Fibroblast of lung (primary cell): ENCODE results near the gene STXBP5. TPM values are rescaled to one million over a fixed set of nuclear protein-coding genes. Genes with fewer than 3 reads are reported as not detected.

Experiments
- DNase-seq, 2 donors: peaks; one replicate each; pipeline versions ENCODE4 v3.0.0 to v3.0.0-alpha.2; 2010; ENCODE audit warnings: low read depth in 2 of 2
- H2AFZ ChIP-seq: 2 replicates; pipeline ENCODE4 v1.5.1; 2012; ENCODE audit warnings: low read length, control low read depth, inconsistent platforms
- H3K27ac ChIP-seq: 2 replicates; pipeline ENCODE4 v1.5.1; 2011; ENCODE audit warnings: low read length, control low read depth; ENCODE audit not compliant: insufficient read depth
- H3K27me3 ChIP-seq: 2 replicates; pipeline ENCODE4 v1.5.1; 2011; ENCODE audit warnings: mild to moderate bottlenecking, low read length; ENCODE audit not compliant: control insufficient read depth, insufficient read depth
- H3K36me3 ChIP-seq: 2 replicates; pipeline ENCODE4 v1.5.1; 2011; ENCODE audit warnings: low read length; ENCODE audit not compliant: control insufficient read depth, insufficient read depth
- H3K4me1 ChIP-seq: 2 replicates; pipeline ENCODE4 v1.5.1; 2011; ENCODE audit warnings: low read length; ENCODE audit not compliant: control insufficient read depth, insufficient read depth; ENCODE audit errors: extremely low read depth
- H3K4me2 ChIP-seq: 2 replicates; pipeline ENCODE4 v1.5.1; 2011; ENCODE audit warnings: low read length, control low read depth; ENCODE audit not compliant: insufficient read depth; ENCODE audit errors: extremely low read depth
- H3K4me3 ChIP-seq, 4 experiments: fragments of 200-600 bp in 1 of 4; sonication (generic) in 1 of 4; replicated peaks in 1 of 4; 2 replicates each; pipeline ENCODE4 v1.5.1; 2011 to 2016; ENCODE audit warnings: low read length in 4 of 4, low read depth in 3 of 4, mild to moderate bottlenecking in 3 of 4, control low read depth in 2 of 4, inconsistent platforms in 1 of 4, mixed read lengths in 1 of 4; ENCODE audit not compliant: insufficient read depth in 1 of 4; ENCODE audit errors: control extremely low read depth in 1 of 4
- H3K79me2 ChIP-seq: 2 replicates; pipeline ENCODE4 v1.5.1; 2012; ENCODE audit warnings: mild to moderate bottlenecking, low read length, inconsistent platforms; ENCODE audit not compliant: control insufficient read depth, insufficient read depth
- H3K9ac ChIP-seq: 2 replicates; pipeline ENCODE4 v1.5.1; 2011; ENCODE audit warnings: mild to moderate bottlenecking, low read length, control low read depth; ENCODE audit not compliant: insufficient read depth
- H3K9me3 ChIP-seq: 2 replicates; pipeline ENCODE4 v1.5.1; 2012; ENCODE audit warnings: low read depth, low read length; ENCODE audit not compliant: control insufficient read depth, insufficient read depth
- H4K20me1 ChIP-seq: 2 replicates; pipeline ENCODE4 v1.5.1; 2011; ENCODE audit warnings: low read length; ENCODE audit not compliant: control insufficient read depth, insufficient read depth; ENCODE audit errors: extremely low read depth
- CTCF ChIP-seq, 2 donors: IDR thresholded peaks in 1 of 2; conservative IDR thresholded peaks in 1 of 2; 1 replicate in 1 of 2; 2 replicates in 1 of 2; pipeline ENCODE4 v1.5.1; 2011 to 2012; ENCODE audit warnings: low read length in 2 of 2, control low read depth in 1 of 2, inconsistent platforms in 1 of 2, low read depth in 1 of 2, mild to moderate bottlenecking in 1 of 2
- EZH2 ChIP-seq: IDR thresholded peaks from 2 replicates; pipeline ENCODE4 v1.5.1; 2012; ENCODE audit warnings: low read length, control low read depth, mild to moderate bottlenecking; ENCODE audit errors: missing control alignments
- polyA plus RNA-seq, 2 donors: library from polyadenylated mRNA; depleted of rRNA in 1 of 2; stranded (reverse) in 1 of 2; unstranded in 1 of 2; fragments of >200 nt; gene quantifications; 2 replicates each; pipeline ENCODE4 v1.2.1, GENCODE V29; 2011 to 2012; ENCODE audit warnings: missing spikeins in 1 of 2
- total RNA-seq: library from RNA; depleted of rRNA; stranded (reverse); fragments of >200 nt; gene quantifications from 2 replicates; pipeline ENCODE4 v1.2.1, GENCODE V29; 2014

Gene STXBP5
- total and polyA plus RNA-seq, 2 donors (not counting 1 experiment from before 2014, with no cell fraction given), result 27.6 to 90.7 TPM

DNA sequence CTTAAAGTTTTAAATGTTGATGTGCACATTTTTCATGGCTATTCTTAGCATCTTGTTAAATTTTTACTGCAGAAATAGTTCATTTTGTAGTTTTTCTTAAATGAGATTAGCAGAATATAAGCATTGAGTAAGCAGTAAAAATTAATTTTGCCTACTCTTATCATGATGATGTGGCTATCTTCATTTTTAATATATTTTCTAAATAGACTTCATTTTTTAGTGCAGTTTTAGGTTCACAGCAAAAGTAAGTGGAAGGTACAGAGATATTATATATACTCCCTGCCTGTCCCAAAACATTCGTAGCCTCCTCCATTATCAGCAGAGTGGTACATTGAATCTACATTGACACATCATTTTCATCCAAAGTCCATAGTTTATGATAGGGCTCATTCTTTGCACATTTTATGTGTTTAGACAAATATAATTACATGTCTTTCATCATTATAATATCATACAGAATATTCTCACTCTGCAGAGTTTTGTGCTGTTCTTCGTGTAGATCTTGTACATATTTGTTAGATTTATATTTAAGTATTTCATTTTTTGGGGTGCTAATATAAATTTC, 13.7 kb downstream of the STXBP5 start:
- DNase-seq, result no peak
- Histone ChIP-seq H3K79me2 (peaks cover 34% of the 10 kb centered on the region), H3K27ac (no peak overlapping the region), H3K9ac (no peak overlapping the region), H4K20me1 (no peaks in the 10 kb centered on the region), H3K4me2 (no peak overlapping the region), H3K4me1 (no peaks in the 10 kb centered on the region), H3K9me3 (no peaks in the 10 kb centered on the region), H3K27me3 (no peaks in the 10 kb centered on the region), H3K4me3 (no peak overlapping the region), H2AFZ (no peak overlapping the region), H3K36me3 (peaks cover 1% of the 10 kb centered on the region)
- TF ChIP-seq EZH2 (no peak), CTCF (conservative IDR thresholded peaks at IDR 0.05 in 1 of 2, IDR thresholded peaks at IDR 0.05 in 1 of 2; ENCODE audit: low read depth in 1 of 2, low read length in 2 of 2) (no peak)

GRCh38 chr6:147218797-147219196, 14.6 kb downstream of the STXBP5 start:
- Histone ChIP-seq H2AFZ (no peak overlapping the region), H3K79me2 (peaks cover 39% of the 10 kb centered on the region), H3K9ac (no peak overlapping the region), H3K36me3 (peaks cover 1% of the 10 kb centered on the region), H3K27me3 (no peaks in the 10 kb centered on the region), H3K4me1 (no peaks in the 10 kb centered on the region), H4K20me1 (no peaks in the 10 kb centered on the region), H3K27ac (no peak overlapping the region), H3K9me3 (no peaks in the 10 kb centered on the region), H3K4me2 (no peak overlapping the region), H3K4me3 (no peak overlapping the region)
- DNase-seq, result no peak
- TF ChIP-seq CTCF (conservative IDR thresholded peaks at IDR 0.05 in 1 of 2, IDR thresholded peaks at IDR 0.05 in 1 of 2; ENCODE audit: low read depth in 1 of 2, low read length in 2 of 2) (no peak), EZH2 (no peak)

- no peak for TF ChIP-seq CTCF (conservative IDR thresholded peaks at IDR 0.05 in 1 of 2, IDR thresholded peaks at IDR 0.05 in 1 of 2; ENCODE audit: low read depth in 1 of 2, low read length in 2 of 2)
- no peak for TF ChIP-seq EZH2
These were observed 15.2 kb downstream of the STXBP5 start for GRCh38 chr6:147219463-147219862.

More at GRCh38 chr6:147219463-147219862, 15.2 kb downstream of the STXBP5 start:
- Histone ChIP-seq H3K79me2 (peaks cover 42% of the 10 kb centered on the region), H3K4me3 (no peak overlapping the region), H3K4me1 (no peaks in the 10 kb centered on the region), H3K9me3 (no peaks in the 10 kb centered on the region), H3K27me3 (no peaks in the 10 kb centered on the region), H4K20me1 (no peaks in the 10 kb centered on the region), H3K9ac (no peak overlapping the region), H3K27ac (no peak overlapping the region), H3K4me2 (no peak overlapping the region), H2AFZ (no peak overlapping the region), H3K36me3 (peaks cover 1% of the 10 kb centered on the region)
- no peak for DNase-seq
